Measurements from ENCODE around the gene HTRA2. TPM values are rescaled to one million over a fixed set of nuclear protein-coding genes. Genes with fewer than 3 reads are reported as not detected.

HTRA2 gene
- total RNA-seq, 1 experiment from 2014 or later = 24.9 TPM

GRCh38 chr2:74551942-74552913 lies 22.5 kb downstream of the HTRA2 start:
- Histone ChIP-seq H3K79me1 (ENCODE audit: insufficient read depth, low read depth, low read length, poor library complexity, severe bottlenecking) (no peaks in the 10 kb centered on the region), H3K4me2 (ENCODE audit: insufficient read depth, insufficient read length, low read length) (peak overlapping the region; percentile 63), H3K27ac (ENCODE audit: insufficient read length, low read depth, low read length) (no peak overlapping the region), H3K9me3 (ENCODE audit: control insufficient read depth, low read depth, low read length) (no peaks in the 10 kb centered on the region), H3K9ac (ENCODE audit: extremely low read depth, insufficient read length, low read length) (no peak overlapping the region), H2AK5ac (ENCODE audit: insufficient read length, low read length) (no peak overlapping the region), H2AFZ (ENCODE audit: low read length) (no peak overlapping the region), H4K91ac (ENCODE audit: insufficient read length, low read depth, low read length) (no peak overlapping the region), H3K23me2 (ENCODE audit: insufficient read length, low read depth, low read length, poor library complexity, severe bottlenecking) (peaks cover 23% of the 10 kb centered on the region), H3K14ac (ENCODE audit: insufficient read depth, low read length) (no peak overlapping the region), H3K4me1 (ENCODE audit: insufficient read depth, low read length) (0 out of 2 replicates have a peak, but pooled peaks cover 2% of the 10 kb centered on the region), H3K4ac (ENCODE audit: low read depth, low read length) (no peak overlapping the region), H3K56ac (ENCODE audit: insufficient read length, low read depth, low read length) (no peak overlapping the region), H3K27me3 (ENCODE audit: insufficient read depth, low read length) (no peaks in the 10 kb centered on the region; the same call in 1 of the 2 replicates), H3K23ac (ENCODE audit: insufficient read length, low read depth, low read length) (no peak overlapping the region), H3K79me2 (ENCODE audit: insufficient read depth, low read length) (0 out of 2 replicates have a peak, but pooled peaks cover 2% of the 10 kb centered on the region), H2BK15ac (ENCODE audit: low read depth, low read length) (no peak overlapping the region), H4K20me1 (ENCODE audit: control insufficient read depth, insufficient read depth, insufficient read length) (no peaks in the 10 kb centered on the region), H2BK12ac (ENCODE audit: insufficient read length, low read depth, low read length) (no peak overlapping the region), H2BK20ac (ENCODE audit: low read depth, low read length, poor library complexity, severe bottlenecking) (no peak overlapping the region), H4K8ac (replicated peaks; ENCODE audit: insufficient read length, low read depth, low read length) (no peak overlapping the region), H3K18ac (ENCODE audit: insufficient read length, low read depth, low read length) (no peak overlapping the region), H2BK5ac (ENCODE audit: insufficient read length, low read length) (no peak overlapping the region), H2BK120ac (ENCODE audit: low read depth, low read length, poor library complexity, severe bottlenecking) (no peak overlapping the region), H3T11ph (ENCODE audit: low read length) (no peak overlapping the region), H4K5ac (ENCODE audit: insufficient read length, low read depth, low read length) (no peak overlapping the region)
- no peak for DNase-seq
- peaks cover 31% of the 10 kb centered on the region in 2 experiments for H3K4me1 Mint-ChIP-seq
- TF ChIP-seq CTCF (conservative IDR thresholded peaks at IDR 0.05) = no peak
- H3K4me3 Mint-ChIP-seq = peak overlapping the region; percentile 92 to 93; a peak in 4 of 5 replicates
- peaks cover 68% of the 10 kb centered on the region for H3K27me3 Mint-ChIP-seq (ENCODE audit: low read depth)
- no peak overlapping the region; a peak in 1 of 7 replicates for H3K27ac Mint-ChIP-seq
- peaks cover 0 to 19% (median 14%) of the 10 kb centered on the region in 3 experiments; a peak in 6 of 7 replicates for H3K36me3 Mint-ChIP-seq (ENCODE audit: insufficient read depth in 1 of 3, low read depth in 3 of 3)
- no peaks in the 10 kb centered on the region for H3K9me3 Mint-ChIP-seq
- WGBS (ENCODE audit: extremely low coverage, insufficient read length, low lambda C conversion rate) = no CpG with 5 or more reads among the region's 21 CpGs
